H54 (cell line): ENCODE data around the gene RPS6KA5.

Experiments
- DNase-seq: peaks from one replicate; pipeline ENCODE4 v3.0.0; 2011; ENCODE audit warnings: low spot score, mixed read lengths; ENCODE audit not compliant: insufficient read length
- FAIRE-seq: peaks from 3 replicates; lab custom pipeline; 2011; peaks lifted over from hg19 to GRCh38; lab: Jason Lieb, UNC
- POLR2A ChIP-seq: IDR thresholded peaks from 2 replicates; pipeline ENCODE4 v1.6.1; 2011; ENCODE audit warnings: low read depth, mild to moderate bottlenecking, low read length

The RPS6KA5 gene

GRCh38 chr14:91084516-91084915 lies 24.1 kb upstream of the RPS6KA5 start:
- DNase-seq: no peak
- no peak for TF ChIP-seq POLR2A
- FAIRE-seq: no peak

DNA sequence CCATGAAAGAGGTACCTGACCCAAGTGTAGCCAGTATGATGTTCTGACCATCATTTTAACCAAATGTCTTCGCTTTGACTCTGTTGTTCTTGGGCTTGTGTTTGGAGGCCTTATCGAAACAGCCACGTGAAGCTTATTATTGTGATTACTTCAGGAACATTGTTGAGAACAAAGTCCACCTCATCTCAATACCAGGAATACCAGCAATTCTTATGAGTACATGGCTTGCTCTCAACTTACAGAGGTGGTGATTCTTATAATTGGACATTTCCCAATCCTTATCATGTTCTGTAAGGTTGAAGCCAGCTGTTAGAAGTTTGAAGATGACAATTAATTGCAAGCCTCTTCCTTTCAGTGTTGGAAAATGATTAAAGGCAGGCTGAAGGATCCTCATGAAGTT lies 21.8 kb upstream of the RPS6KA5 start:
- no peak for FAIRE-seq
- no peak for TF ChIP-seq POLR2A
- DNase-seq: no peak

GRCh38 chr14:91080071-91080470 lies 19.6 kb upstream of the RPS6KA5 start:
- DNase-seq (no peak), FAIRE-seq (no peak)
- no peak for TF ChIP-seq POLR2A

GRCh38 chr14:91078095-91078737 lies 17.8 kb upstream of the RPS6KA5 start:
- FAIRE-seq (no peak), DNase-seq (no peak)
- no peak for TF ChIP-seq POLR2A

DNA sequence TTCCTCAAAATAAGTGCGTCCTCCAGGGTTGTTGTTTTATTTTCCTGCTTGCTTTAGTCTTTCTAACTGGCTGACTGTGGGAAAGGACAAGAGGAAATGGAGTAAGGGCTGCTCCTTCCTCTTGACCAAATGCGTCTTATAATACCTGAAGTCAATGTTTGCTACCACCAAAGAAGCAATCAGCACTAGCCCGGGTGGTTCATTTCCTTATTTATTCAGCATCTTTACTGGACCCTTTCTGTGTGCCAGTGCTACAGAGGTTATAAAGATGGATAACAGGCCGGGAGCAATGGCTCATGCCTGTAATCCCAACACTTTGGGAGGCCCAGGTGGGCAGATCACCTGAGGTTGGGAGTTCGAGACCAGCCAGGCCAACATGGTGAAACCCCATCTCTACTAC lies 15.1 kb upstream of the RPS6KA5 start:
- DNase-seq (no peak), FAIRE-seq (no peak)
- no peak for TF ChIP-seq POLR2A

DNA sequence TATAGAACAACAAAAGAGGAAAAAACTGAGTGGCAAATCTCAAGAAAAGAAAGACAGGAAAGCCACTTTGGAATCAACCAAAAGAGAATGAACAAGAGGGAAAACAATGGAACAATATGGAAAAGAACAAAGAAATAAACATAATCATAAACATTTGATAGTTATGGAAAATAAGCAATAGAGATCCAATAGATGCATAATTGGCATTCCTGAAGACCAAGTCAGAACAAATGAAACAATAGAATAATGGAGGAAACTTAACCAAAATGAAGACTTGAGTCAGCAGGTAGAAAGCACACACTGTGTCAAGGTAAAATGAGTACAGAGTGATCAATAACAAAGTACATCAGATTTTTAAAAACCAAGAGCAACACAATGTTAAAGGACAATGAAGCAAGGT lies 10.1 kb upstream of the RPS6KA5 start:
- no peak for DNase-seq
- no peak for FAIRE-seq
- TF ChIP-seq POLR2A: no peak

DNA sequence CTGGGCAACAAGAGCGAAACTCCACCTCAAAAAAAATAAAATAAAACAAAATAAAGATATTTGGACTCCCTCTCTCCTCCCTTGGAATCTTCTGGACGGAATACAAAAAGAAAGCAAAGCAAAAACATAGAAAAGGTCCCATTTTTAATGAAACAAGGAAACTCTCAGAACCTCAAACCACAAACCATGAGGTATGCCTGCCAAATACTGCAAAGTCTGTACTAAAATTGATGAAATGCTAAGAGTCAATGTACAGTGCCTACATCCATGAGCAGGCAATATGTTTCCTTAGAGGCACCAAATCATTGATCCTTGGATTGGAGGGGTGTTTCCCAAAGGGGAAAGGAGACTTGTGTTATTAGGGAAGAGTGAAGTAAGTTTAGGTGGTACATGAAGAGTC lies 8.2 kb upstream of the RPS6KA5 start:
- TF ChIP-seq POLR2A: no peak
- FAIRE-seq (no peak), DNase-seq (no peak)

DNA sequence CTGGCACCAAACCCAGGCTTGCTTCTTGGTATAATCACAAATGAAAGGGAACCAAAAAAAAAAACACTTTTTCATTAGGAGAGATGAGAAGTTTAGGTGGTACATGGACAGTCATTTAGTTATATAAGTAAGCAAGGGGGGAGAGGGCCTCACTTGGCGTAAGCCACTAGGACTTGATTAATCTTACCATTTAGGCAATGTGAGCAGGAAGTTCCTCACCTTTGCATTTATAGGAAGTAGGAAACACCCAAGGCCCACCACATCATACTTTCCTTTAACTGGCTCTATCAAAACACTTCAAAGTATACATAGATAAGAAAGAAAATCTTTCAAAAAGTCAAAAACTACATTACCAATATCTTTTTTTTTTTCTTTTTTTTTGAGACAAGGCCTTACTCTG lies 6.7 kb upstream of the RPS6KA5 start:
- no peak for FAIRE-seq
- DNase-seq: no peak
- no peak for TF ChIP-seq POLR2A

DNA sequence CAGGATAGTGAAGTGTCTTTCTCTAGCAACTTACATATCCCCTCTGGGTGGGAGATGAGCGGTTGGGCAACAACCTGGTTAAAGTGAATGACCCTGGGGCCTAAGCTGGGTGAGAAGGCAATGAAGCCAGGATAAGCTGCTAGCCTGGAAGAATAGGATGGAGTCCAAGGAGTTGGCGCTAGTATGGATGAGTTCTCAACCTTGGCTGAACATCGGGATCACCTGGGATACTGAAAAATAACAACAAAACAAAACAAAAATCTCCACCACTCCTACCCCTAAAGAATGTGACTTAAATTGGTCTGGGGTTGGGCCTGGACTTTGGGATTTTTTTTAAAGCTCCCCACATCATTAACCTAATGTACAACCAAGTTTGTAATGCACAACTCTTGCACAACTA lies 4.8 kb upstream of the RPS6KA5 start:
- FAIRE-seq (no peak), DNase-seq (no peak)
- no peak for TF ChIP-seq POLR2A

GRCh38 chr14:91063119-91063518 lies 2.7 kb upstream of the RPS6KA5 start:
- no peak for TF ChIP-seq POLR2A
- DNase-seq (peak; percentile 33), FAIRE-seq (peak; percentile 72)

GRCh38 chr14:91062600-91062999 lies 2.2 kb upstream of the RPS6KA5 start:
- no peak for TF ChIP-seq POLR2A
- DNase-seq (no peak), FAIRE-seq (no peak)

- no peak for DNase-seq
- FAIRE-seq: no peak
- no peak for TF ChIP-seq POLR2A
Observed at GRCh38 chr14:91061056-91061887, 831 bp upstream of the RPS6KA5 start.

DNA sequence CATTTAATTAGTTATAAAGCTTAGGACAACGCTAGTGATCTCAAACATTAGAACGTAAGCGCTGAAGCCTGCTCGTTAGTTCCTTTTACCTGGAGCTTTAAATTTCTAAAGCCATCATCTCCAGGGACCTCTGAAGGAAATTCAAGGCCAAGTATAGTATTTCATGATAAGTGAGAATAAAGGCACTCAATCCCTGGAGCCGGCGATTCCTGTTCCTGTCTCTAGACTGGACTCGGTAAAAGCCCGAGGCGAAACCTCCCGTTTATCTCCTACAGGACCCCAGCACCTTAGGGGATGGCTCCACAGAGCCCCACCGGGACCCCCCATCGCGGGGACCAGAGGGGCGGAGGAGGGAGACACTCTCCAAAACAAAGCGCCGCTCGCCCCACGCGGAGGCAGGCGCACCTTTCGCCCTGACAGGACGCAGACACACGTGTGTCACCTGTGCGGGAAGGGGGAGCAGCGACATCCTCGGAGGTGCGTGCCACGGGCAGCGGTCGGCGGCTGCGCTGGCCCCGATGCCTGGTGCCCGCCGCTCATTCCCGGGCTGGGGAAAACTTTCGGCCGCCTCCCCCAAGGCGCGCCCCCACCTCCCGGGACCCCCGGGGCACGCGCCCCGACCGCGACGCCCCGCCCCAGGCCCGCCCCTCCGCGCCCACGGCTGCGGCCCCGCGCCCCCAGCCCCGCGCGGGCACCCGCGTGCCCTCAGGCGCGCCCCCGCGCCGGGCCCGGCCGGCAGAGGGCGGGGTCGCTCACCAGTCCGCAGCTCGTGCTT lies 678 bp downstream of the RPS6KA5 start:
- DNase-seq: peak; percentile 34
- no peak for FAIRE-seq
- no peak for TF ChIP-seq POLR2A

DNA sequence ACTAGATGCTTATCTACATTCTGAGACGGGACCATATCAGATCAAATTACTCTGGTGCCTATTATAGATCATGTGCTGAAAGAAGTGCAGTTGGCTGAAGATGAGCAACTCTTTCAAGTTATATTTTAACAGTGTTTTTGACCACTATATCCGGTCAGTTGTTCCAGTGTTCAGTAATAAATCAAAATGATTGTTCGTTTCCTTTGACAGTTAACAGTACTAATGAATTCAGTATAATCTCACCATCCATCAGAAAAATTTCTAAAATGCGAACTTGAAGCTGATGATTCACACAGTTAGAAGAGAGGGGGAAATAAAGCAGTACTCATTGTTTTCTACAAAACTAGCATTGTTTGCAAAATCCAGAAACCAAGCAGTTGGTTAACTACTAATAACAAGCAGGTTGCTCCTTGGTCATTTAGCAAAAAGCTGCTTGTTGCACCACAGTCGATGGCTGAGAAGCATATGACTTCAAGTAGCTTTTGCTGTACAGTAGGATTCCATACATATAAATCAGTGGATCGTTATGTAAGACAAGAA lies 2.3 kb downstream of the RPS6KA5 start:
- no peak for DNase-seq
- no peak for TF ChIP-seq POLR2A
- no peak for FAIRE-seq
